GM10847 (cell line): ENCODE results near the gene KRTAP4-1.

Experiments
- POLR2A ChIP-seq: IDR thresholded peaks from 2 replicates; pipeline ENCODE4 v1.6.1; 2011; ENCODE audit not compliant: insufficient read length; ENCODE audit errors: extremely low read depth

The KRTAP4-1 gene

DNA sequence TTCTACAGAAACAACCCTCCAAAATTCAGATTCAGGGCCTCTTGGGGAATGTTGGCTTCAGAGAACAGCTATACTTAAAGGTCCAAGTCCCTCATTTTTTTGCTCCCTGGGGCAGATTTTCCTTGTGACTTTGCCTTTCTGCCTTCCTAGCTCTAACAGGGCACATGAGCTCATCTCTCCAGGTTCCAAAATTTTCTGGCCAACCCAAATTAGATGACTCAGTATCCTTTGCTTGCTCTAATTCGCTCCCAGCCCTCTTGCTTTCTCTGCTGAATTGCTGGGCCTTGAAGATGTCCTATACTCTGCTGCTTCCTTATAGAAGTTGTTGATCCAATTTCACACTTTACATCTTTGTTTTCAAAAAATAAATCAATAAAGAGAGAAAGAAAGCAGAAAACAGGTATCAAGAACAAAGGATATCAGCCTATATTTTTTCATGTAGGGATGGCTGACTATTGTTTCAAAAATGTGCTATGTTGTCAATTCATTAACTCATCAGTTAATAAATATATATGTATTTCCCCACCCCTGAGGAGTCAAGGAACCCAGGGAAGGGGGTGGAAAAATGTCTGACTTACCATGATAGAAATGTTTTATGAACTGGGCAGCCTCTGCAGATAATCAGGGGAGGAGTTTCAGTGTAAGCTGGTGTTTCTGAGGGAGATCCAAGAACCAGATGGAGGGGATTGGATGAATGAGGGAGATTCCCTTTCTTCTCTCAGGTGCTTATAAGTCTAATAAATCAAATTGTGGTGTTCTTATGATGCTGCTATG, 5.7 kb downstream of the KRTAP4-1 start:
- no peak for TF ChIP-seq POLR2A

DNA sequence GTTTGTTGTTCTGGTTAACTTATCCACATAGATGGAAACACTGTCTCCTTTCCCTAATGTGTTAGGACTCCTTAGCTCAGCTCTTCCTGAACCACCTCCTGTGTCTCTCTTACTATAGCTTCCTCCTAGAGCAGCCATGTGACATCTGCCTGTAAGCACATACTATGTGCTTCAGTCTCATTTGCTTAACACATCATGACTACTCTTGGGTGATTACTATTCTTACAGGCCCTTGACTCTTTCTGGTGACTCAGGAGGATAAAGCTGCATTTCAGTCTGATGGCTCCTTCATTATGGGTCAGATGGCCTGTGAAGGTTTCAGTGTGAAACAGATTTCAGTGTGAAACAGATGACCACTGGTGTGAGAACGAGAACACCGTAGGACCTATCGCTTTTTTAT, 6.4 kb downstream of the KRTAP4-1 start:
- TF ChIP-seq POLR2A: no peak

DNA sequence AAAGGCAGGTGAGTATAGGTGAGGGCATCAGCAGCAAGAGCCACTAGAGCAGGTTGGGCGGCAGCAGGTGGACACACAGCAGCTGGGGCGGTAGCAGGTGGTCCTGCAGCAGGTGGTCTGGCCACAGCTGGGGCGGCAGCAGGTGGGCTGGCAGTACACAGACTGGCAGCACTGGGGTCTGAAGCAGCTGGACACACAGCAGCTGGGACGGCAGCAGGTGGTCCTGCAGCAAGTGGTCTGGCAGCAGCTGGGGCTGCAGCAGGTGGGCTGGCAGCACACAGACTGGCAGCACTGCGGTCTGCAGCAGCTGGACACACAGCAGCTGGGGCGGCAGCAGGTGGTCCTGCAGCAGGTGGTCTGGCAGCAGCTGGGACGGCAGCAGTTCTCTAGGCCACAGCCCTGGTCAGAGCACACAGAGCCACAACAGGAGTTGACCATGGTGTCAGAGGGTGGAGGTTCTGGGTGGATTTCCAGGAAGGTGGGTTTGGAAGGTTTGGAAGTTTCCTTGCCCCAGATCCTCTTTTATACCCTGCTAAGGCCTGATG, 6.9 kb downstream of the KRTAP4-1 start, which contains the start of gene KRTAP4-2:
Gene KRTAP4-2 (minus strand): TSS at position 495 of the 545 bp plus-strand sequence. CDS start 57 bp downstream, at position 438.
- TF ChIP-seq POLR2A: no peak

DNA sequence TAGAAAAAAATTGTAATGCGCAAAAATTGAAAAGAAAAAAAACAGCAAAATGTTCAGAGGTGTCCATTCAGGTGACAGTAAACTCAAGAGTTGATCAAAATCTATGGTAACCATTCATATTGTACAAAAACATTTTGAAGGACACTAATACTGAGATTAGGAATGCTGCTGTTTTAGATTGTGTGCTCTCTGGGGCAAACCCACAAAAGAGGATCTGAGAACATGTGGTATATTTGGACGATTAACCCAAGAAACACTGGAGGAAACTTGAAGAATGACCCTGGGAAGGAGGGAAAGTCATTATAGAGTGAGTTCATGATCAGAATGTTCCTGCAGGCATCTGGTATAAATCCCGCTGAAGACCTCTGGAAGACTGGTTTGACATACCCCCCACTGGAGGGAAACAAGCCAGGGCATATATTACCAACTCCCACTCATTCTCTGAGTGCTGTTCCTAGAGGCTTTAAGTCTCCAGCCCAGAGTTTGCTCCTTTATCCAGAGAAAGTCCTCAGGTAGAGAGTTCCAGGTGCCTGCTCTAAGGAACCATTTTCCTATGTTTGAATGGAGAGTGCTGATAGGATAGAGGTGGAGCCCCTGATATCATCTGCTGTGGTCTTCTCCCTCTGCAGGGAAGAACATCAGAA, 7.8 kb downstream of the KRTAP4-1 start:
- TF ChIP-seq POLR2A: no peak

DNA sequence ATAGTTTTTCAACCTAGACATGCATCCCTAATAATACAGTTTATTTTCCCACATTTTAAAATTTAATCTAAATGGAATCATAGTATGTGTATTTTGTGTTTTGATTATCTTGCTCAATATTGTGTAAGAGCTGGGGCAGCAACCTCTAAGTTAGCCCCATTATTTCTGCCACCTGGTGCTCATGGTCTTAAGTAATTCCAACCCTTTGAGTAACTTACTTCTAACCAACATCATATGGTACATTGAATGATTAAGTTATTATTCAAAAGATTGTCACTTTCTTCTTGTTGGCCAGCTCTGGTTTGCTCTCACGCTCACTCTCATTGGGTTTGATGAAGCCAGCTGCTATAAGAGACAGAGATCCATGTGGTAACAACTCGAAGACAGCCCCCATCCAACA, 12.8 kb downstream of the KRTAP4-1 start:
- TF ChIP-seq POLR2A: no peak

DNA sequence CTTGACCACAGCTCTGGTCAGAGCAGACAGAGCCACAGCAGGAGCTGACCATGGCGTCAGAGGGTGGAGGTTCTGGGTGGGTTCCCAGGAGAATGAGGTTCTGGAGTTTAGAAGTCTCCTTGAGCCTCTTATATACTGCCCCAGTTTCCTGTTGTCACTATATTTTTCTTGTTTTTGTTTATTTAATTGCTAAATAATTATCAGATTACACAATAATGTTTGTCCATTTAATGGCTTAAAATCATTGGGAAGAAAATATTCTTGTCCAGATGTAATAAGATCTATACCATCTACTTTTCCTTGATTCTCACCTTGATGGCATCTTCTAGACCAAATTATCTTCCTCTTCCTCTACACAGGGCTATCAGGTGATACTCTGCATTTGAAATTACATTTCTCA, 16.6 kb downstream of the KRTAP4-1 start, which contains the start of gene KRTAP4-3:
Gene KRTAP4-3 (minus strand): TSS at position 101 of the 400 bp plus-strand sequence. CDS start 49 bp downstream, at position 52.
- TF ChIP-seq POLR2A: no peak

DNA sequence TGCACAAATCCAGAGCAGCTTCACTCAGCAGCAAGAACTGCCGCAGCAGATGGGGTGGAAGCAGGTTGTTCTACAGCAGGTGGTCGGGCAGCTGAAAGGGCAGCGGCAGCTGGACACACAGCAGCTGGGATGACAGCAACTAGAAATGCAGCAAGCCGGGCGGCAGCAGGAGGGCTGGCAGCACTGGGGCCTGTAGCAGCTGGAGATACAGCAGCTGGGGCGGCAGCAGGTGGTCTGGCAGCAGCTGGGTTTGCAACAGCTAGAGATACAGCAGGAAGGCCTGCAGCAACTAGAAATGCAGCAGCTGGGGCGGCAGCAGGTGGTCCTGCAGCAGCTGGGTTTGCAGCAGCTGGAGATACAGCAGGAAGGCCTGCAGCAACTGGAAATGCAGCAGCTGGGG, 17.1 kb downstream of the KRTAP4-1 start:
- TF ChIP-seq POLR2A: no peak

DNA sequence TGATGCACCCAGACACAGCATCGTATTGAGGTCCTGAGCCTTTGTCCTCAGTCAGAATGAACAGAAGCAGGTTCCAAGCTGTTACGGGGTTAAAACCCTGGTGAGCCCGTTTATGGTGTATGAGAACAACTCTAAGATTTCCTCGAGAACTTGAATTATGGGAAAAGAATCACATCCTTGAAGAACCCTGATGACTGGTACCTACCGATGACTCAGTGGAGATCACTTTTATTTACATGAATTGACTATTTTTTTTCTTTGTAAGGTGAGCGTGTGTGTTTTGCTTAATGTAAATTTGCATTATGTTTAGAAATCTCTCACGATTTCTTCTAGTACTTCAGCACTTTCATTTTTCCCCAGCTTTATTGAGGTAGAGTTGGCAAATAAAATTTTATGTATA, 20.9 kb downstream of the KRTAP4-1 start:
- no peak for TF ChIP-seq POLR2A

DNA sequence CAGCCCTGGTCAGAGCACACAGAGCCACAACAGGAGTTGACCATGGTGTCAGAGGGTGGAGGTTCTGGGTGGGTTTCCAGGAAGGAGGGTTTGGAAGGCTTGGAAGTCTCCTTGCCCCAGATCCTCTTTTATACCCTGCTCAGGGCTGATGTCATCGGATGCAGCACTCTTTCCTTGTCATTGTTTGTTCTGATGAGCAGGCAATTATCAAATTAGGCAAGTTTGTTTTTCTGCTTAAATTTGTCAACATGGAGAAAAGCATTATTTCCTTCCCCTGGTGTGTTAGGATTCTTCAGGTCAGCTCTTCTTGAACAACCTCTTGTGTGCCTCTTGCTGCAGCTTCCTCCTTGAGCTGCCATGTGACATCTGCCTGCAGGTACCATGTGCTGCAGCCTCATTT, 24.1 kb downstream of the KRTAP4-1 start, which contains the start of gene KRTAP4-4:
Gene KRTAP4-4 (minus strand): TSS at position 101 of the 400 bp plus-strand sequence. CDS start 57 bp downstream, at position 44.
- no peak for TF ChIP-seq POLR2A

DNA sequence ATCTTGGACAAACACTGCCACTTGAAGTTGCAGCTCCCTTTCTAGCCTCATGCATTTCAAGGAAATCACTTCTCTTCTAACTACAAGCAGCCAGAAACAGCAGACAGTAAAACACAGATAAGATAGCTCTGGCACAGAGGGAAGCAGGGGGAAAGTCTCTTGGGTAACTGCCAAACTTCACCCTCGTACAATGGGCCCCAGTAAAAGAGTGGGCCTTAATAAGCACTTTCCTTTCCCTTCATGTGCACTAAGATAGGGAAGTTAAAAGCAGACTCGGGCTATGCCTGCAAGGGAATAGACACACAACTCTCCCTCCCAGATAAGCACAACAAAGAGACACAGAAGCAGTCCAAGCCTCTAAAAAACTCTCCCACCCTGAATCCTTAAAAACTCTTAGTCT, 30.9 kb downstream of the KRTAP4-1 start:
- TF ChIP-seq POLR2A: no peak

DNA sequence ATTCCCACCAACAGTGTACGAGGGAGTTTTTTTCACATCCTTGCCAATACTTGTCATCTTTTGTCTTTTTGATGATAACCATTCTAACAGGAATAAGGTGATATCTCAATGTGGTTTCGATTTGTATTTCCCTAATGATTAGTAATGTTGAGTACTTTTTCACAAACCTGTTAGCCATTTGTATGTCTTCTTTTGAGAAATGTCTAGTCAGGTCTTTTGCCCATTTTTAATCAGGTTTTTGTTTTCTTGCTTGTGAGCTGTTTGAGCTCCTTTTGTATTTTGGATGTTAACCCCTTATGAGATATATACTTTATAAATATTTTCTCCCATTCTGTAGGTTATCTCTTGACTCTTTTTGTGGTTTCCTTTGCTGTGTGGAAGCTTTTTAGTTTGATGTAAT, 33.2 kb downstream of the KRTAP4-1 start:
- TF ChIP-seq POLR2A: no peak

DNA sequence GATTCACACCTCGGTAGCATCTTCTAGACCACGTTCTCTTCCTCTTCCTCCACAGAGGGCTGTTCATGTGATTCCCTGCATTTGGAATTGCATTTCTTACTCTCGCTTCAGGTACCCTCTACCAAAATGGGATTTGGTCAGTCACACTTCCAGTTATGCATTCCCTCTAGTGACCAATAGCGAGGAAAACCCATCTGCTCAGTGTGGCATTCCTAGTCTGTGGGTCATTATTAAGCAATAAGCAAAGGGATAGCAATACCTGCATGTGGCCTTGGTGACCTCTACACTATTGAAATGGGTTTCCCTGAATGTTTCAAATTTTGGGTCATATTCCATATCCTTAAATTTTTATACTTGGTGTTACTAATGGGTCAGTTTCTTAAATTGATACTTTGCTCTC, 34.7 kb downstream of the KRTAP4-1 start:
- no peak for TF ChIP-seq POLR2A

DNA sequence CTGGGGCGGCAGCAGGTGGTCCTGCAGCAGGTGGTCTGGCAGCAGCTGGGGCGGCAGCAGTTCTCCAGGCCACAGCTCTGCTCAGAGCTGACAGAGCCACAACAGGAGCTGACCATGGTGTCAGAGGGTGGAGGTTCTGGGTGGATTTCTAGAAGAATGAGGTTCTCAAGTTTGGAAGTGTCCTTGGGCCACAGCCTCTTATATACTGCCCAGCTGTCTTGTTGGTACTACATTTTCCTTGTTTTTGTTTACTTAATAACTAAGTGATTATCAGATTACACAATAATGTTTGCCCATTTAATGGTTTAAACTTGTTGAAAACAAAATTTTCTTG, 35.1 kb downstream of the KRTAP4-1 start, which contains the start of gene KRTAP4-5:
Gene KRTAP4-5 (minus strand): TSS at position 174 of the 334 bp plus-strand sequence. CDS start 58 bp downstream, at position 116.
- TF ChIP-seq POLR2A: no peak

DNA sequence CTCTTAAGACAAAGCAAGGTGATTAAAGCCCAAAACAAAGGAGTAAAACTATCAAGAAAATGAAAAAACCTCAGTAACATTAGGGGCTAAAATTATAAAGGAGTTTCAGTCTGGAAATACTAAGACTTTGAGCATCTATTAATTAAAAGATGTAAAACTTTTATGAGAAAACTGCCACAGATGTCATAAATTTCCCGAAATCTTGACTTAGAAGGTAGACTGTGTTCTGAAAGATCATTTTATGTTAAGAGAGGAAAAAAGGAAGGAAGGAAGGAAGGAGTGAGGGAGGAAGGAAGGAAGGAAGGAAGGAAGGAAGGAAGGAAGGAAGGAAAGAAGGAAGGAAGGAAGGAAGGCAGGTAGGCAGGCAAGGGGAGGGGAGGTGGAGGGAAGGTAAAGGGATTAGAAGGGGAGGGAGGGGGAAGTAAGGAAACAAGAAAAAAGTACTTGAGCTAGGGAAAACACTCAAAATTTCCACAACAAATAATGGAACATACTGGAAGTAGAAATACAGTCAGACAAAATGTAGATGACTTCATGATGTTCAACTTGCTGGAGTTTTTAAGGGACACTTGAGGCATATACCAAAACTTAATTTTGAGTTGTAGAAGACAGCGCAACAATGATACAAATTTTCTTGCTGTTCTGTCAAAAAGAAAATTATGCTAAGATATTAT, 37.0 kb downstream of the KRTAP4-1 start:
- TF ChIP-seq POLR2A: no peak

DNA sequence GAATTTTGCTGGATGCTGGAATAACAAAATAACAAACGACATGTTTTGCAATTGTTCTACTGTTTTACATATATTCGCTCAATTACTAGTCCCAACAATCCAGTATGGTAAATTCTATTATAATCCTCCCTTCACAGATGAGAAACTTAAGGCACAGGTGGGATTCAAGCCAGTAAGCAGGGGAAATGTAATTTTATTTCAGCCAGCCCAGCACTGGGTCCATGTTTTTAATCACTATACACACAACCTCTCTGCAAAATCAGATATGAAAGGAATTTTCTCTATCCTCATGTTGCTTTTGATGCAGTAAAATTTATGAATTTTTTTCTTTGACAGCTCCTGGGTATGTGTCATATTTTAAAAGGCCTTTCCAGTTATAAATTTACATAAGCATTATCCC, 39.5 kb downstream of the KRTAP4-1 start:
- TF ChIP-seq POLR2A: no peak
